ENCODE results near the gene PTPRN2. TPM values are rescaled to one million over a fixed set of nuclear protein-coding genes. Genes with fewer than 3 reads are reported as not detected.
A peak's percentile ranks its signal among the peaks of the same experiment; 100 is the strongest.
"Not testable (repeated sequence)": the region's sequence is repeated elsewhere in the genome, so short reads cannot be mapped to it uniquely, and the experiment has no call there.

The PTPRN2 gene
- total RNA-seq, 1 donor from 2014 or later, result 32.2 TPM

DNA sequence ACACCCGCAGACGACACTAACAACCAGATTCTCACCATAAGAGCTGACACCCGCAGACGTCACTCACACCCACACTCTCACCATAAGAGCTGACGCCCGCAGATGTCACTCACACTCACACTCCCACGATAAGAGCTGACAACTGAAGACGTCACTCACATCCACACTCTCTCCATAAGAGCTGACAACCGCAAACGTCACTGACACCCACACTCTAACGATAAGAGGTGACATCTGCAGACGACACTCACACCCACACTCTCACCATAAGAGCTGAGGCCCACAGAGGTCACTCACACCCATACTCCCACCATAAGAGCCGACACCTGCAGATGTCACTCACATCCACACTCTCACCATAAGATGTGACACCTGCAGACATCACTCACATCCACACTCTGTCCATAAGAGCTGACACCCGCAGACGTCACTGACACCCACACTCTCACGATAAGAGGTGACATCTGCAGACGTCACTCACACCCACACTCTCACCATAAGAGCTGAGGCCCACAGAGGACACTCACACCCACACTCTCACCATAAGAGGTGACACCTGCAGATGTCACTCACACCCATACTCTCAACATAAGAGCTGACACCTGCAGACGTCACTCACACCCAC lies 255.7 kb downstream of the PTPRN2 start:
- H3K4me1 Mint-ChIP-seq, result peaks cover 15% of the 10 kb centered on the region
- H3K36me3 Mint-ChIP-seq (ENCODE audit: low read depth), result peaks cover 26% of the 10 kb centered on the region
- H3K27me3 Mint-ChIP-seq (ENCODE audit: low read depth); DNase-seq (ENCODE audit: low read depth, low spot score); H3K4me3 Mint-ChIP-seq: not testable (repeated sequence)
- peaks cover 28% of the 10 kb centered on the region for H3K9me3 Mint-ChIP-seq
- peak overlapping the region; percentile 60 for H3K27ac Mint-ChIP-seq (ENCODE audit: unreplicated experiment)

GRCh38 chr7:158329686-158330085 lies 257.9 kb downstream of the PTPRN2 start:
- H3K36me3 Mint-ChIP-seq (ENCODE audit: low read depth), result peaks cover 19% of the 10 kb centered on the region
- no peaks in the 10 kb centered on the region for H3K27me3 Mint-ChIP-seq (ENCODE audit: low read depth)
- H3K4me1 Mint-ChIP-seq, result peaks cover 35% of the 10 kb centered on the region
- no peak overlapping the region for H3K4me3 Mint-ChIP-seq
- DNase-seq (ENCODE audit: low read depth, low spot score), result no peak
- TF ChIP-seq CTCF (conservative IDR thresholded peaks at IDR 0.05), result no peak
- no peak overlapping the region for H3K27ac Mint-ChIP-seq (ENCODE audit: unreplicated experiment)
- peaks cover 21% of the 10 kb centered on the region for H3K9me3 Mint-ChIP-seq

DNA sequence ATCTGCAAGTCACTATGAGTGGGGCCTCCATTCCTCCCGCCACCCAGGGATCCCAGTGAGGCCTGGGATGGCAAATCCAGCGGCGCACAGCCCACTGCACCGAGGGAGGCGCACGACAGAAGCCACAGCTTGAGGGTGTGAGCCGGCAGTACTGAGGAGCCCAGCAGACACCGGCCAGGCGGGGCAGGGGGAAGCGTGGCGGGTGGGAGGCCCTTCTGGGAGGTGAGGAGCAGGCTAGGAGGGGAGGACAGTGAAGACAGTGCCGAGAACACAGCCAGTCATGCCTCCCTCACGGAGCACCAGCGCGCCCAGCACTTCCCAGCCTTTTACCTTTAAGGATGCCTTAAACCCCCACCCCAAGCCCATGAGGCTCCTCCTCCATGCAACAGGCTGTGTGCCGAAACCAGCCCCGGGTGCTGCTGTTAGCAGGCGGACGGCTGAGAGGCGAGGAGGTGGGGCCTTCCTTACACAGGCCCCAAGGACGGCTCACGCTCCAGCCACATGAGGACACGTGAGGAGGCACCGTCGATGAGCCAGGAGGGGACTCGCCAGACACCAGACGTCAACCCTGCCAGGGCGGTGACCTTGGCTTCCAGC lies 258.5 kb downstream of the PTPRN2 start:
- Mint-ChIP-seq H3K9me3 (peaks cover 19% of the 10 kb centered on the region), H3K36me3 (ENCODE audit: low read depth) (peaks cover 17% of the 10 kb centered on the region), H3K4me1 (peaks cover 39% of the 10 kb centered on the region), H3K27ac (ENCODE audit: unreplicated experiment) (no peak overlapping the region), H3K27me3 (ENCODE audit: low read depth) (no peaks in the 10 kb centered on the region), H3K4me3 (no peak overlapping the region)
- DNase-seq (ENCODE audit: low read depth, low spot score), result no peak
- TF ChIP-seq CTCF (conservative IDR thresholded peaks at IDR 0.05), result no peak

GRCh38 chr7:158328376-158329013 lies 259.1 kb downstream of the PTPRN2 start:
- H3K36me3 Mint-ChIP-seq (ENCODE audit: low read depth), result peaks cover 15% of the 10 kb centered on the region
- peaks cover 16% of the 10 kb centered on the region for H3K9me3 Mint-ChIP-seq
- no peaks in the 10 kb centered on the region for H3K27me3 Mint-ChIP-seq (ENCODE audit: low read depth)
- H3K4me1 Mint-ChIP-seq, result peaks cover 45% of the 10 kb centered on the region
- no peak overlapping the region for H3K4me3 Mint-ChIP-seq
- DNase-seq (ENCODE audit: low read depth, low spot score), result no peak
- TF ChIP-seq CTCF (conservative IDR thresholded peaks at IDR 0.05), result no peak
- H3K27ac Mint-ChIP-seq (ENCODE audit: unreplicated experiment), result no peak overlapping the region

GRCh38 chr7:158327571-158328180 lies 259.9 kb downstream of the PTPRN2 start:
- H3K4me1 Mint-ChIP-seq, result peaks cover 53% of the 10 kb centered on the region
- peaks cover 12% of the 10 kb centered on the region for H3K9me3 Mint-ChIP-seq
- H3K36me3 Mint-ChIP-seq (ENCODE audit: low read depth), result peaks cover 12% of the 10 kb centered on the region
- TF ChIP-seq CTCF (conservative IDR thresholded peaks at IDR 0.05), result no peak
- DNase-seq (ENCODE audit: low read depth, low spot score), result no peak
- H3K27ac Mint-ChIP-seq (ENCODE audit: unreplicated experiment), result no peak overlapping the region
- H3K27me3 Mint-ChIP-seq (ENCODE audit: low read depth), result no peaks in the 10 kb centered on the region
- H3K4me3 Mint-ChIP-seq, result no peak overlapping the region
